GM12865 (cell line): ENCODE data around the gene TAPT1.
A peak's percentile ranks its signal among the peaks of the same experiment; 100 is the strongest.

Experiments used
- DNase-seq: peaks from one replicate; pipeline ENCODE4 v3.0.0; 2010; ENCODE audit warnings: low read depth
- H3K4me3 ChIP-seq: 2 replicates; pipeline ENCODE4 v1.5.1; 2011; ENCODE audit warnings: mild to moderate bottlenecking, low read depth, low read length, control low read depth
- CTCF ChIP-seq: IDR thresholded peaks from 2 replicates; pipeline ENCODE4 v1.5.1; 2011; ENCODE audit warnings: low read length, control low read depth, low read depth, inconsistent platforms; ENCODE audit not compliant: insufficient read depth; ENCODE audit errors: missing control alignments

TAPT1 gene

GRCh38 chr4:16236402-16237023 lies 10.2 kb upstream of the TAPT1 start:
- DNase-seq = no peak
- TF ChIP-seq CTCF = no peak

GRCh38 chr4:16235209-16235608 lies 8.9 kb upstream of the TAPT1 start:
- no peak for DNase-seq
- no peak overlapping the region for H3K4me3 ChIP-seq
- TF ChIP-seq CTCF = no peak

More at GRCh38 chr4:16236402-16237023, 10.2 kb upstream of the TAPT1 start:
- H3K4me3 ChIP-seq = no peak overlapping the region

GRCh38 chr4:16233569-16234177 lies 7.4 kb upstream of the TAPT1 start:
- no peak overlapping the region for H3K4me3 ChIP-seq
- DNase-seq = no peak
- no peak for TF ChIP-seq CTCF

- no peak for DNase-seq
- no peak overlapping the region for H3K4me3 ChIP-seq
- no peak for TF ChIP-seq CTCF
Observed at GRCh38 chr4:16231570-16232245, 5.4 kb upstream of the TAPT1 start.

- no peak overlapping the region for H3K4me3 ChIP-seq
- no peak for TF ChIP-seq CTCF
- no peak for DNase-seq
Observed at GRCh38 chr4:16230308-16230707, 4.0 kb upstream of the TAPT1 start.

GRCh38 chr4:16229604-16230003 lies 3.3 kb upstream of the TAPT1 start:
- TF ChIP-seq CTCF = no peak
- no peak overlapping the region for H3K4me3 ChIP-seq
- no peak for DNase-seq

- peak; percentile 24 for DNase-seq
- TF ChIP-seq CTCF = no peak
- H3K4me3 ChIP-seq = peak overlapping the region; percentile 66
Observed at GRCh38 chr4:16227462-16227868, 1.2 kb upstream of the TAPT1 start.
